ES-I3 (cell line): Measurements from ENCODE around the gene MBD3L5.
A peak's percentile ranks its signal among the peaks of the same experiment; 100 is the strongest.
"Not testable (repeated sequence)": the region's sequence is repeated elsewhere in the genome, so short reads cannot be mapped to it uniquely, and the experiment has no call there.

ENCODE experiments used
- H3K36me3 ChIP-seq: 2 replicates; pipeline ENCODE4 v1.6.1; 2013; ENCODE audit warnings: mild to moderate bottlenecking, low read length, control low read depth, moderate library complexity; ENCODE audit not compliant: insufficient read depth
- H3K4me1 ChIP-seq: 2 replicates; pipeline ENCODE4 v1.6.1; 2013; ENCODE audit warnings: mild to moderate bottlenecking, control low read depth, low read length; ENCODE audit not compliant: insufficient read depth
- H3K9ac ChIP-seq: 2 replicates; pipeline ENCODE4 v1.6.1; 2013; ENCODE audit warnings: low read depth, mild to moderate bottlenecking, low read length, moderate library complexity
- H3K9me3 ChIP-seq: 2 replicates; pipeline ENCODE4 v1.6.1; 2013; ENCODE audit warnings: mild to moderate bottlenecking, low read length, moderate library complexity; ENCODE audit not compliant: control insufficient read depth, insufficient read depth

MBD3L5 gene

DNA sequence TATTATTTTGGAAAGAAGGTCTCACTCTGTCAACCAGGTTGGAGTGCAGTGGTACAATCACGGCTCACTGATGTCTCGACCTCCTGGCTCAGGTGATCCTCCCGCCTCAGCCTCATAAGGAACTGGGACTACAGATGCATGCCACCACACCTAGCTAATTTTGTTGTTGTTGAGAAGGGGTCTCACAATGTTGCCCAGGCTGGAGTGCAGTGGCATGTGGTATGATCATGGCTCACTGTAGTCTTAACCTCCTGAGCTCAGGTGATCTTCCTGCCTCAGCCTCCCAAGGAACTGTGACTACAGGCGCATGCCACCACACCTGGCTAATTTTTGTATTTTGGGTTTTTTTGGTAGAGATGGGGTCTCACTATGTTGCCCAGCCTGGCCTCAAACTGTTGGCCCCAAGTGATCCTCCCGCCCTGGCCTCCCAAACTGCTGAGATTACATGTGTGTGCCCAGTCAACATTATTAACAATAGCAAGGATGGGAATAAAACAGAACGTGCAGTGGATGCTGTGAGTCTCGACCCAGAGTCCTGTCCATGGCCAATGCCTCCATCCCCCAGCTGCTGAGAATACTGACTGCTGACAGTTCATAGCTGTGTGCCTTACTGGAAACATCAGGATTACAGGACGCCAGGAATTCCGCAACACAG is 33.5 kb downstream of the MBD3L5 start:
- no peaks in the 10 kb centered on the region; the same call in 1 of the 2 replicates for H3K4me1 ChIP-seq
- no peak overlapping the region for H3K9ac ChIP-seq
- no peaks in the 10 kb centered on the region for H3K36me3 ChIP-seq
- H3K9me3 ChIP-seq, result no peaks in the 10 kb centered on the region

DNA sequence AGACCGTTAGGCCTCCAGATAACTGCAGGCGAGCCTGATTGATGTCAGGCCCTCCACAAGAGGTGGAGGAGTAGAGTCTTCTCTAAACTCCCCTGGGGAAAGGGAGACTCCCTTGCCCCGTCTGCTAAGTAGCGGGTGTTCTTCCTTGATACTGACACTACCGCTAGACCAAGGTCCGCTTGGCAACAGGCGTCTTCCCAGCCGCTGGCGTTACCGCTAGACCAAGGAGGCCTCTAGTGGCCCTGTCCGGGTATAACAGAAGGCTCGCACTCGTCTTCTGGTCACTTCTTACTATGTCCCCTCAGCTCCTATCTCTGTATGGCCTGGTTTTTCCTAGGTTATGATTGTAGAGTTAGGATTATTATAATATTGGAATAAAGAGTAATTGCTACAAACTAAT is 36.7 kb downstream of the MBD3L5 start:
- H3K9ac ChIP-seq, H3K9me3 ChIP-seq, H3K4me1 ChIP-seq, H3K36me3 ChIP-seq: not testable (repeated sequence)

DNA sequence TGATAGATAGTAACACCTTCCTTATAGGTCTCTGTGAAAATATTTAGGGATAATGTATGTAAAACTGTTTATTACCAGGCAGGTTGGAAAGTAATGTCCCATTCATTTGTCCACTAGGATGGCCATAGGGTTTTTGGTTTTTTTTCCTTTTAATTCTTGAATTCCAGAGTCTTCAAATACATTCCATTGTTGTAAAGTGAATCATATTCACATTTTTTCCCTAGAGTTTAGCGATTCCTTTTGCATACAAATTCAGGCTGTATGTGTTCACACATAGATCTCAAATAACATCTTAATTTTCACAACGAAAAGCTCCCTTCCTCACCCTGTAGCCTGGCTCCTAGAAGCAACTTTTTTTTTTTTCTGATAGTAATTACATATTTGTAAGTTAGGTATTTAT is 37.3 kb downstream of the MBD3L5 start:
- Histone ChIP-seq H3K9ac (no peak overlapping the region), H3K4me1 (no peaks in the 10 kb centered on the region; the same call in 1 of the 2 replicates), H3K36me3 (peaks cover 9% of the 10 kb centered on the region), H3K9me3 (no peaks in the 10 kb centered on the region)

DNA sequence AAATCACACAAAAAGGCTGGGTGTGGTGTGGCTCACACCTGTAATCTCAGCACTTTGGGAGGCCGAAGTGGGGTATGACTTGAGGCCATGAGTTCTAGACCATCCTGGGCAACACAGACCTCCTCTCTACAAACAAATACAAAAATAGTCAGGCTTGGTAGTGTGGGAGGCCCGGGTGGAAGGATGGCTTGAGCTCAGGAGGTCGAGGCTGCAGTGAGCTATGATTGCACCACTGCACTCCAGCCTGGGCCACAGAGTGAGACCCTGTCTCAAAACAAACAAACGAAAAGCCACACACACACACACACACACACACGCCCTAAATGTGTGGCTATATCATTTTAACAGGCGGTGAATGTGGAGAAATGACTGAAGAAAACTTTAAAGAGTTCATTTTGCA is 38.2 kb downstream of the MBD3L5 start:
- Histone ChIP-seq H3K4me1 (no peaks in the 10 kb centered on the region; the same call in 1 of the 2 replicates), H3K9me3 (no peaks in the 10 kb centered on the region), H3K36me3 (peaks cover 14% of the 10 kb centered on the region), H3K9ac (no peak overlapping the region)

DNA sequence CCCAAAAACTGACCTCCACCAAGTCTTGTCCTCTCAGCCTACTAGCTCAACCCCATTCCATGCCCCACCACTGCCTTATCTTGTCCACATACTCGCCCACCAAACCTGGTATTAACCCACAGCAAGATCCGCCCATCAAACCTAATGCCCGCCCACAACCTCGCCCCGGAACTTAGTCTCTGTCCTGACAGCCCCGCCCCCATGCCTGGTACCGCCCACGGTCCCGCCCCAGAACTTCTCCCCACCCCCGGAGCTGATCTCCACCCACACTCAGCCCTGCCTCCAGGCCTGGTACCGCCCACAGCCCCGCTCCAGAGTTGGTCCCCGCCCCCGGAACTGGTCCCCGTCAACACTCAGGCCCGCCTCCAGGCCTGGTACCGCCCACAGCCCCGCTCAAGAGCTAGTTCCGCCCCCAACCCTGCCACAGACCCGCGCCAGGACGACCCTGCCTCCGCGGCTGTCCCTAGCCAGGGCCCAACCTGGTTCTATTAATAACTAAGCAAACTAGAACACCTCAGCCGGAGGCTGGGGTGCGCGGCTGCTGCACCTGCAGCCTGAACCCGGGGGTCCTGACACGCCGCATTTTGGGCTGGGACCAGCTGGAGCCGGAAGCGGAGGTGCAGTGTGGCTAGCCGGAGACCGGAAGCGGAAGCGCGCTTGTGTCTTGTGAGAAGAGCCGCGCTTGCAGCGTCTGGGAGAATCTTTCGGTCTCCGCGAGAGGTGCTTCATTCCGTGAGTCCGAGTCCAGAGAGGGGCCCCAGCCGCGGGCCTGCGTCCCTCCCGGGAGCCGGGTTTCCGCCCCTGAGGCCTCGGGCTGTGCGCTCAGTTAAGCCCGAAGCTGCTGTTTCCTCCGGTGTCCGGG is 38.9 kb downstream of the MBD3L5 start, which contains the start of gene ZNF557:
TSS of gene ZNF557 (plus strand) at position 662 of the 862 bp plus-strand sequence. CDS start 5,372 bp downstream, outside the sequence.
- Histone ChIP-seq H3K36me3 (peaks cover 16% of the 10 kb centered on the region), H3K4me1 (no peaks in the 10 kb centered on the region; the same call in 1 of the 2 replicates), H3K9ac (peak within 1 kb of the TSS; percentile 97), H3K9me3 (no peaks in the 10 kb centered on the region)

DNA sequence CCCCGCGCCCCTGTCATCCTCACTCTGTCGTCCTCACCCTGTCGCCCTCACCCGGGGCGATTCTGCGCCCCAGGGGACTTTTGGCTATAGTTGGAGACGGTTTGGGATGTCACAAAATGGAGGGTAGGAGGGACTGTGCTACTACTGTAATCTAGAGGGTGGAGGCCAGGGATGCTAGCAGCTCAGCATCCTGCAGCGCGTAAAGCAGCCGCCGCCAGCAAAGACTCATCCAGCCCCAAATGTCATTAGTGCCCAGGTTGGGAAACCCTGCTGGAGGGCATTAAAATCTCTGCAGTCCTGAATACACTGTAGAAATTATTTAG is 39.5 kb downstream of the MBD3L5 start:
- peak overlapping the region; percentile 97 for H3K9ac ChIP-seq
- H3K4me1 ChIP-seq, result no peaks in the 10 kb centered on the region; the same call in 1 of the 2 replicates
- H3K9me3 ChIP-seq, result no peaks in the 10 kb centered on the region
- peaks cover 16% of the 10 kb centered on the region for H3K36me3 ChIP-seq

DNA sequence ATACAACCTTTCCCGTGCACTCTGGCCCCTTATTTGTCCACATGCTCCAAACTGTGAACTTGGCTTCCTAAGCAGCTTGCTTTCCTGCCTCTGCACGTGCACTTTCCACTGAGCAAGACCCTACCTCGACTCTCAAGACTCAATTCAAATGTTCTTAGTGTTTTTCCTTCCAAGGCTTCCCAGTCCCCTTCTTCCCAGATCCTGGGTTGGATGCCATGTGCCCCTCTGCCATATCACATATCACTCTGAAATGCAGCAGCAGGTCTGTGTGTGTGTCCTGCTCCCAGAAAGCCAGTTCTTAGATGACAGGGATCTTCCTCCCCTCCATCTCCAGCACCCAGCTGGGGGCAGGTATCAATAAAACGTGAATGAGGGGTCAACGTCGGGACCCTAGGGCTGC is 42.2 kb downstream of the MBD3L5 start:
- Histone ChIP-seq H3K9ac (no peak overlapping the region), H3K36me3 (peaks cover 38% of the 10 kb centered on the region), H3K9me3 (peaks cover 19% of the 10 kb centered on the region), H3K4me1 (no peaks in the 10 kb centered on the region; the same call in 1 of the 2 replicates)

DNA sequence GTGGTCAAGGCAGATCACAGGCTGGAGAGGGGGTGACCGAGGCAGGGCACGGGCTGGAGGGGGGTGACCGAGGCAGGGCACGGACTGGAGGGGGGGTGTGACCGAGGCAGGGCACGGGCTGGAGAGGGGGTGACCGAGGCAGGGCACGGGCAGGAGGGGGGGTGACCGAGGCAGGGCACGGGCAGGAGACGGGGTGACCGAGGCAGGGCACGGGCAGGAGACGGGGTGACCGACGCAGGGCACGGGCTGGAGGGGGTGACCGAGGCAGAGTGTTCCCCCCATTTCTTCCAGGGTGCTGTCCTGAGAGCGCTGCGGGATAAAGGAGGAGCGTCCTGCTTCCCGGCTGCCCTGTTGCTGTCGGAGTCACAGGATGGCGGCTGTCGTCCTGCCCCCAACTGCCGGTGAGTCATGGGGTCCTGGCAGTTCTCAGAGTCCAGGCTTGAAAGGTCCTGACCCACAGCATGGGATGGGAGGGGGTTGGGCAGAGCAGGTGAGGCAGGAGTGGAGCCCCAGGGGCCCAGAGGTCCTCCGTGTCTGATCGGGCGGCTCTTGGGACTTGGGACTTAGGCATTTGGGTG is 44.4 kb downstream of the MBD3L5 start:
- Histone ChIP-seq H3K4me1 (no peaks in the 10 kb centered on the region), H3K9me3 (peaks cover 38% of the 10 kb centered on the region), H3K36me3 (peaks cover 53% of the 10 kb centered on the region), H3K9ac (no peak overlapping the region)

DNA sequence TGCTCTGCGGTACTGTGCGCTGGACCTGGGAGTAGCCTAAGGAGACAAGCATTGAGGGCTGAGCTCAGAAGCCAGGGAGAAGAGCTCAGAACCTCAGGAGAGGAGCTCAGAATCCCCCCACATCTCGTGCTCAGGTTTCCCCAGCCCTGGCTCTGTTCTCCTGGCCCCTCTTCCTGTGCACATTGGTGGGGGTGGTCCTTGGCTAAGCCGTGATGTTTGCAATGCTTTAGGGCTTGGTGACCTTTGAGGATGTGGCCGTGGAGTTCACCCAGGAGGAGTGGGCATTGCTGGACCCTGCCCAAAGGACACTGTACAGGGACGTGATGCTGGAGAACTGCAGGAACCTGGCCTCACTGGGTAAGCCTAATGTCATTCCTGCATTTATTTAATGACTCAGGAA is 45.8 kb downstream of the MBD3L5 start:
- H3K36me3 ChIP-seq, result peaks cover 66% of the 10 kb centered on the region
- peaks cover 50% of the 10 kb centered on the region for H3K9me3 ChIP-seq
- no peaks in the 10 kb centered on the region for H3K4me1 ChIP-seq
- no peak overlapping the region for H3K9ac ChIP-seq

DNA sequence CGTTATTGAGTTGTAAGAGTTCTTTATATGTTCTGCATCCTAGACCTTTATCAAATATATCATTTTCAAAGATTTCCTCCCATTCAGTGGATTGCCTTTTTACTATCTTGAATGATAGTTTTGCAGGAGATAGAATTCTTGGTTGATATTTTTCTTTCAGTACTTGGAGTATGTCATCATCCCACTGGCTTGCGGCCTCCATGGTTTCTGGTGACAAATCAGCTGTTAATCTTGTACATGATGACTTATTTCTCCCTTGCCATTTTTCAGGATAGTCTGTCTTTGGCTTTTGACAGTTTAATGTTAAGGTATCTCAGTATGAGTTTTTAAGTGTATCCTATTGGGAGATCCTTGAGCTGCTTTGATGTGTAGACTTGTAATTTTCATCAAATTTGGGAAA is 47.6 kb downstream of the MBD3L5 start:
- Histone ChIP-seq H3K9ac (no peak overlapping the region), H3K9me3 (peaks cover 66% of the 10 kb centered on the region), H3K36me3 (peaks cover 72% of the 10 kb centered on the region), H3K4me1 (no peaks in the 10 kb centered on the region)
